Neutrophil (primary cell): ENCODE data around the gene INSM1.

Experiments
- H3K27ac ChIP-seq: fragments of 200-600 bp; sonication (generic); 2 replicates; pipeline ENCODE4 v1.5.1; 2016; ENCODE audit warnings: mild to moderate bottlenecking, moderate library complexity
- H3K27me3 ChIP-seq: fragments of 200-600 bp; sonication (generic); 2 replicates; pipeline ENCODE4 v1.6.0; 2016; ENCODE audit warnings: mild to moderate bottlenecking
- H3K36me3 ChIP-seq: fragments of 200-600 bp; sonication (generic); 2 replicates; pipeline ENCODE4 v1.5.1; 2017
- H3K4me1 ChIP-seq, 2 experiments: fragments of 200-600 bp in 1 of 2; sonication (generic) in 1 of 2; 1 replicate in 1 of 2; 2 replicates in 1 of 2; pipeline versions ENCODE4 v1.5.1 to v1.6.1; 2013 to 2016; ENCODE audit warnings: low read depth in 1 of 2, low read length in 1 of 2, mild to moderate bottlenecking in 1 of 2, moderate library complexity in 1 of 2; ENCODE audit not compliant: control insufficient read depth in 1 of 2, insufficient read depth in 1 of 2
- H3K4me3 ChIP-seq, 2 experiments: fragments of 200-600 bp in 1 of 2; sonication (generic) in 1 of 2; 1 replicate in 1 of 2; 2 replicates in 1 of 2; pipeline ENCODE4 v1.5.1; 2013 to 2016; ENCODE audit warnings: low read depth in 1 of 2, low read length in 1 of 2, mild to moderate bottlenecking in 1 of 2, moderate library complexity in 1 of 2
- H3K9me3 ChIP-seq: fragments of 200-600 bp; sonication (generic); 2 replicates; pipeline ENCODE4 v1.5.1; 2016
- TF ChIP-seq, protein P1 (sequence below): fragments of 200-600 bp; sonication (generic); IDR thresholded peaks from 2 replicates; pipeline ENCODE4 v1.5.1; 2016; ENCODE audit warnings: antibody characterized with exemption

Gene INSM1

DNA sequence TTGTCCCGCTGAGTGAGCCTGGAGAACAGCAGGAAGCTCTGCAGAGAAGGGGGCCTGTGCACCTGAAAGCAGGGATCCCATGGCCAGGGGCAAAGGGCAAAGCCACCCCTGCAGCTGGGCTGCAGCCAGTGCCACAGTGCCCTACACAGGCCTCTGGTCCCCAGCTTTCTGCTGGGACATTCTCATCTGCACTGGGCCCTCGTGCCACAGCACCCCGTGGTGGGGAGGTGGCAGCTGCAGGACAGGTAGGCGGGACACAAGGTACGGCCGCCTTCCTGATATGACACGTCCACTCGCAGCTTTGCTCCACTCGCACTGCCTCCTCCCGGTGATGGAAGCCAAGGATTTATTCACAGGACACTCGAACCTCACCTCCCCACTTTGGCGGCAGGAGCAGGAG lies 27.2 kb downstream of the INSM1 start:
- no peak overlapping the region for H3K27ac ChIP-seq

DNA sequence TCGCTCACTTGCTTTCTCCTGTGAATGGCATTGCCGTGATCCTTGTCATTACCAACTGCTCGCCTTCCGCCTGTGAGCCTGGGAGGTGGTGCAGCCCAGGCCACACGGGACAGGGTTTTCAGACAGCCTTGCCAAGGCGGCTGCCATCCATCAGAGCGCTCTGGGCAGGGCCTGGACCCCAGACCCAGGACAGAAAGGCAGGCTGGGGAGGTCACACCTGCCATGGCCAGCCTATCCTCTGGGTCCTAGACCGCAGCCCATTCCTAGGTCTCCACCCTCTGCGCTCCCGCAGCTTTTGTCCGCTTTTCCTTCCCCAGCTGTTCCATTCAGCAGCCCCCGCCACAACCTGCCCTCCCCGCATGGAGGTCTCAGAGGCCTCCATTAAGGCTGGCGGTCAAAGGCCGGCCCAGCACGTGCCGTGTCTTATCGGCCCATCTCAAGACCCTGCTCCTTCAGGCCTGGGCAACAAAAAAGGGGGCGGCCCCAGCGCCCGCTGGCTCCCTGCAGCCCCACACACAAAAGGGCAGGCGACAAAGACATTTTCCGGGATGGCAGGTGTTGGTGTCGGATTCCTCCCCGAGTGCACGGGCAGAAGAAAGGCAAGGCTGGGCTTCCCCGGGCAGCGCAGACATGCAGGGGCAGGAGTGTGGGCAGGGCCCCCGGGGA lies 28.1 kb downstream of the INSM1 start:
- H3K4me3 ChIP-seq: no peak overlapping the region
- no peaks in the 10 kb centered on the region for H3K27me3 ChIP-seq
- no peak overlapping the region for H3K27ac ChIP-seq
- no peaks in the 10 kb centered on the region for H3K9me3 ChIP-seq
- peaks cover 0 to 6% of the 10 kb centered on the region in 2 experiments for H3K4me1 ChIP-seq
- peaks cover 93% of the 10 kb centered on the region for H3K36me3 ChIP-seq
- TF ChIP-seq, protein P1, sequence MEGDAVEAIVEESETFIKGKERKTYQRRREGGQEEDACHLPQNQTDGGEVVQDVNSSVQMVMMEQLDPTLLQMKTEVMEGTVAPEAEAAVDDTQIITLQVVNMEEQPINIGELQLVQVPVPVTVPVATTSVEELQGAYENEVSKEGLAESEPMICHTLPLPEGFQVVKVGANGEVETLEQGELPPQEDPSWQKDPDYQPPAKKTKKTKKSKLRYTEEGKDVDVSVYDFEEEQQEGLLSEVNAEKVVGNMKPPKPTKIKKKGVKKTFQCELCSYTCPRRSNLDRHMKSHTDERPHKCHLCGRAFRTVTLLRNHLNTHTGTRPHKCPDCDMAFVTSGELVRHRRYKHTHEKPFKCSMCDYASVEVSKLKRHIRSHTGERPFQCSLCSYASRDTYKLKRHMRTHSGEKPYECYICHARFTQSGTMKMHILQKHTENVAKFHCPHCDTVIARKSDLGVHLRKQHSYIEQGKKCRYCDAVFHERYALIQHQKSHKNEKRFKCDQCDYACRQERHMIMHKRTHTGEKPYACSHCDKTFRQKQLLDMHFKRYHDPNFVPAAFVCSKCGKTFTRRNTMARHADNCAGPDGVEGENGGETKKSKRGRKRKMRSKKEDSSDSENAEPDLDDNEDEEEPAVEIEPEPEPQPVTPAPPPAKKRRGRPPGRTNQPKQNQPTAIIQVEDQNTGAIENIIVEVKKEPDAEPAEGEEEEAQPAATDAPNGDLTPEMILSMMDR: no peak

More for the DNA sequence above, 27.2 kb downstream of the INSM1 start:
- Histone ChIP-seq H3K36me3 (peaks cover 98% of the 10 kb centered on the region), H3K4me1 (peaks cover 0 to 6% of the 10 kb centered on the region in 2 experiments), H3K9me3 (no peaks in the 10 kb centered on the region), H3K4me3 (no peak overlapping the region), H3K27me3 (no peaks in the 10 kb centered on the region)
- TF ChIP-seq, protein P1: no peak

DNA sequence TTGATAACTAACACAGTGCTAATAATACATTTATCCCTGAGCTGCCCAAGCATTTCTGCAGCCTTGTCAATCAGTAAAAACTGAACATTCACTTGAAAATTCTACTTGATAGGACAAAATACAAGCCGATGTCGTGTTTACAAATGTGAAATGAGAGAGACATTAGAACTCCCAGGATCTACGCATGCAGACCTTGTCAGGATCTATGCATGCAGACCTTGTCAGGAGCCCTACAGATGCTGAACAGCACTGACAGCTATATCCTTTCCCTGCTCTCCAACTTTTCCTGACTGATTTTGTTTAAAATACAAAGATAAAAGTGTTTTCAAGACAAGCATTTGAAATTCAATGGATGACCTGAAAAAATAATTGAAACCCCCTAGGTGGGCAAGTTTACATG lies 28.9 kb downstream of the INSM1 start:
- Histone ChIP-seq H3K4me3 (no peak overlapping the region), H3K27me3 (no peaks in the 10 kb centered on the region), H3K36me3 (peaks cover 92% of the 10 kb centered on the region), H3K4me1 (peaks cover 0 to 6% of the 10 kb centered on the region in 2 experiments), H3K9me3 (no peaks in the 10 kb centered on the region), H3K27ac (no peak overlapping the region)
- TF ChIP-seq, protein P1: no peak

DNA sequence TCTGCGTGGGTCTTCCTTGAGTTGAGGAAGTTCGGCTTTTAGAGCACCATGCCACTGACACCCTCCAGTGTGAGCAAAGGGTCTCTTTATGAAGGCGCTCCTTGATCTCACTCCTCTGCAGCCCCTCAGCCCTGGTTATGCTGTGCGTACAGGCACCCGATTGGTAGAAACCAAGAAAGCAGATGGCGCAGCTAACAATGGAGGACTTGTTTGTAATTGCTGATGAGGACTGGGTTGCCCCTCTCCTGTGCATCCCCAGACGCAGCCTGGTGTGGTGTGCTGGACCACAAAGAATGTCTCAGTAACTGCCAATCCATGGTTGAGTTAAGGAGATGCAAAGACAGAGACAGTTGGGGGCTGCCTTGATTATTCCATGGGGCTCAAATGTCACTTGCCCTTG lies 30.2 kb downstream of the INSM1 start:
- TF ChIP-seq, protein P1: no peak
- no peaks in the 10 kb centered on the region for H3K9me3 ChIP-seq
- H3K36me3 ChIP-seq: peaks cover 92% of the 10 kb centered on the region
- no peaks in the 10 kb centered on the region for H3K27me3 ChIP-seq
- H3K4me1 ChIP-seq: peaks cover 0 to 5% of the 10 kb centered on the region in 2 experiments
- H3K4me3 ChIP-seq: no peak overlapping the region
- H3K27ac ChIP-seq: no peak overlapping the region

DNA sequence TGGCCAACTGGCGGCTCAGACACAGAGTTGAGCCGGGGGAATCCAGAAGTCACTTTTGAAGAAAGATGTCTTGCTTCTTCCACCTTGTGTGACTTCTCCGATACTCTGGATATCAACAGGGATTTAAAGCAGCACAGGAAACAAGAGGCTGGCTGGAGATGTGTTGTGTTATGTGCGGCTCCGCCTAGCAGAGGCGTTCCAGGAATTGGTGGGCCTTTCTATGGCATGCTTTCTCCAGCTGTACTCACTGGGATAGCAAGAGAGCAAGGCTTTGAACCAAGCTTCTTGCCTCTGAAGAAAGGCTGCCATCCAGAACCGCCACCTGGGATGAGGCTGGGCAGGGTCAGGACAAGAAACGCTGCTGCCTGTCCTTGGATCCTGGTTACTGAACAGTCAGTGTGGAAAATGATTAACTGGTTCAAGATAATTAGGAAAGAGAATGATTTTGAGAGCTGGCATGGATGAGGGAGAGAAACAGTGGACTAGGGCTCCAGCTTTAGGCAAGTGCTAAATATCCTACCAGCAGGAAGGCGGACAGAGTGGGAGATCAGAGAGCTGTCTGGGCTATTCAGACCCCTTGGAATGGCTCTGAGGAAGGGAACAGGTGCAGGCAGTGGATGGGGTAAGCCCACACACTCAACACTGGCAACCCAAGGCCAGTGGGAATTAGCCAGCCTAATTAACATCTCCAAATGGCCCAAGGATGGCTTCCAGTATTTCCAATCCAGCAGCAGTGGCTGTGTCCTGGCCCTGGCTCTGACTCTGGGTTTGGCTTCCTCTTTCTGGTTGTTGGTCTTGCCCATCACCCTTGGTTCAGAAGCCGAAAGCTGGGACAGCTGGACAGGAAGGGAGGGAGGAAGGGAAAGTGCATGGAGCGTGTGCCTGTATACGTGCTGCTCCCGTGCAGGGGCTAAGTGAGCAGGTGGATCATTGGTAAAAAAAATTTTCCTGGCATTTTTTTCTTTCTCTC lies 31.9 kb downstream of the INSM1 start:
- Histone ChIP-seq H3K27ac (no peak overlapping the region), H3K27me3 (no peaks in the 10 kb centered on the region), H3K4me1 (no peaks in the 10 kb centered on the region), H3K4me3 (no peak overlapping the region), H3K36me3 (peaks cover 94% of the 10 kb centered on the region), H3K9me3 (no peaks in the 10 kb centered on the region)
- TF ChIP-seq, protein P1: no peak
